Measurements from ENCODE around the gene RBM34.

DNA sequence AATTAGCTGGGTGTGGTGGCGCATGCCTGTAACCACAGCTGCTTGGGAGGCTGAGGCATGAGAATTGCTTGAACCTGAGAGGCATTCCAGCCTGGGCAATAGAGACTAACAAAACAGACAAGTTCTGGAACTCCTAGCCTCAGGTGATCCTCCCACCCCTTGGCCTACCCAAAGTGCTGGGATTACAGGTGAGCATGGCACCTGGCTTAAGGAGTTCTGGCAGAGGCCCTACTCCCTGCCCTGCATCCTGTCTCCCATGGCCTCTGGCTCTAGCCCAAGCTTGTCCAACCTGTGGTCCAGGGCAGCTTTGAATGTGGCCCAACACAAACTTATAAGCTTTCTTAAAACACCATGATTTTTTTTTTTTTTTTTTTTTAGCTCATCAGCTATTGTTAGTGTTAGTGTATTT, 52.9 kb downstream of the RBM34 start:
- TF ChIP-seq, protein P1, sequence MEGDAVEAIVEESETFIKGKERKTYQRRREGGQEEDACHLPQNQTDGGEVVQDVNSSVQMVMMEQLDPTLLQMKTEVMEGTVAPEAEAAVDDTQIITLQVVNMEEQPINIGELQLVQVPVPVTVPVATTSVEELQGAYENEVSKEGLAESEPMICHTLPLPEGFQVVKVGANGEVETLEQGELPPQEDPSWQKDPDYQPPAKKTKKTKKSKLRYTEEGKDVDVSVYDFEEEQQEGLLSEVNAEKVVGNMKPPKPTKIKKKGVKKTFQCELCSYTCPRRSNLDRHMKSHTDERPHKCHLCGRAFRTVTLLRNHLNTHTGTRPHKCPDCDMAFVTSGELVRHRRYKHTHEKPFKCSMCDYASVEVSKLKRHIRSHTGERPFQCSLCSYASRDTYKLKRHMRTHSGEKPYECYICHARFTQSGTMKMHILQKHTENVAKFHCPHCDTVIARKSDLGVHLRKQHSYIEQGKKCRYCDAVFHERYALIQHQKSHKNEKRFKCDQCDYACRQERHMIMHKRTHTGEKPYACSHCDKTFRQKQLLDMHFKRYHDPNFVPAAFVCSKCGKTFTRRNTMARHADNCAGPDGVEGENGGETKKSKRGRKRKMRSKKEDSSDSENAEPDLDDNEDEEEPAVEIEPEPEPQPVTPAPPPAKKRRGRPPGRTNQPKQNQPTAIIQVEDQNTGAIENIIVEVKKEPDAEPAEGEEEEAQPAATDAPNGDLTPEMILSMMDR (conservative IDR thresholded peaks at IDR 0.05; ENCODE audit: low read length), result no peak
- TF ChIP-seq EZH2phosphoT487 (IDR thresholded peaks at IDR 0.05; ENCODE audit: borderline replicate concordance, low read depth, low read length), result no peak

Data from OCI-LY7 (cell line).